NCI-H82 treated with DMSO at 0.1 percent for 48 hours (cell line): Measurements from ENCODE around the gene ZFC3H1.
A peak's percentile ranks its signal among the peaks of the same experiment; 100 is the strongest.
"Not testable (repeated sequence)": the region's sequence is repeated elsewhere in the genome, so short reads cannot be mapped to it uniquely, and the experiment has no call there.

Experiments
- DNase-seq: peaks from one replicate; lab custom pipeline; 2025; ENCODE audit not compliant: unreplicated experiment; lab: John Stamatoyannopoulos, UW

Gene ZFC3H1

DNA sequence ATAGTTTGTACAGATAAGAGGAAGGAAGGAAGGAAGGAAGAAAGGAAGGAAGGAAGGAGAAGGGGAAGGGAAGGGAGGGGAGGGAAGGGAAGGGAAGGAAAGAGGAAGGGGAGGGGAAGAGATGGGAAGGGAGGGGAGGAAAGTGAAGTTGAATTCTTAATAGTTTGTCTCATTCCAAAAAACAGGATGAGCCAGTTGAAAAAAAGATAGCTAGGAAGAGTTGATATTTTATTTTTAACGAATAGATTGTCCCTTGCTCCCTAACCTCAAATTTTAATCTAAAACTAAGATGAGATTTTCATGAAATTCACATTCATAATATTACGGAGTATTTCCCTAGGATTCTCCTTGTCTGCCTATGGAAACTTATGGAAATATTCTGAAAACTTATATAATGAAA lies 80.7 kb downstream of the ZFC3H1 start:
- DNase-seq: no peak

DNA sequence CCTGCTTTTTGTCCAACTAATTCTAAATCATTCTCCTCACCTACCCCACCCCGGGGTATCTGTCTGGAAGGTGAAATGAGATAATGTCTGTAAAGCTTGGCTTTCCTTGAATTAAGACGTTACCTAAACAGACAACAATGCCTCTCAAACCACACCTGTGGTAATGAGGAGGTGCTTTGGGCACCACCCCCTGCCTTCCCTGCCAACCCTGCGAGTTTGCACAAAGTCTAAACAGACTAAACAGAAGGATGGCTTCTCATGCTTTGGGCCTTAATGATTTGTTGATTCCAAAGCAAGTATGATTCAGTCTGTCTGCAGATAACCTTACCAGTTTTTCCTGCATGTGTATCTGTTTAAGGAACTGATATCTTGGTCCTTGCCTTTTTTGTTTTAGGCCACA lies 82.4 kb downstream of the ZFC3H1 start:
- no peak for DNase-seq

DNA sequence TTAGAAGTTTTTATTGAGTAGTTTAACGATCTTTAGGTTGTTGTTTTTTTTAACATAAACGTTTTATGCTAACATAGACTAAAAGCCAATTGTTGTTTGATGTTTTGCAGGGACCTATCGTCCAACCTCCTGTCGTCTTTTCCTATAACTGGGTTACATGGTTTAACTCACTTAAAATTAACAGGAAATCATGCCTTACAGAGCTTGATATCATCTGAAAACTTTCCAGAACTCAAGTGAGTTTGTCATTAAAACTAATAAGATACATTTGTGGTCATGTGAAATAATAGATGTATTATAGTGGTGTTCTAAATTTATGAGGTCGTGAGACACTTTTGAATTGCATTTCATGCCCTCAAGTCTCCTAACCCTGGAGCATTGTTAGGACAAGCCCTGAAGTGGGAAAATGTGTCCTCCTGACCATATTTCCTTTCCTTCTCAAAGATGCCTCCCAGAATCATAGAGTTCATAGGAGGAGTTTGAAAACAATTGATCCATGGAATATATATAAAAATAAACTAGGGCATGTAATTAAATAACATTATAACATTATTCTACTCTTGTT lies 84.9 kb downstream of the ZFC3H1 start:
- DNase-seq: no peak

DNA sequence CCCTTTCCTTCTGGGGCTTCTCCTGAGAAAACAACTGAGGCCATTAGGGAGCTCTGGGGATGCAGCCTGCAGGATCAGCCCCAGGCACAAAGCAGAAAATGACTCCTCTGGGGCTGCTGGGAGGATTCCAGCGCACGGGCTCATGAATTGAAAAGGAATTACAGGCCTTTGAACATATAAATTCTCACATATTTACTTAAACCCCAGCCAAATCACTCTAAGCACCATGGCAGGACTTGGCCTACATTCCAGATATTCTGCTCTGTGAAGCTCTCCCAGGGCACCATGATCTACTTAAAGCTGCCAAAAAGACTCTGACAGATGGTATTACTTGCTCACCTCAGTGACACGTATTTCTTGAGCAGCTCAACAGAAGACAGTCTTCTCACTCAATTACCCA lies 87.2 kb downstream of the ZFC3H1 start:
- DNase-seq: peak; percentile 16

DNA sequence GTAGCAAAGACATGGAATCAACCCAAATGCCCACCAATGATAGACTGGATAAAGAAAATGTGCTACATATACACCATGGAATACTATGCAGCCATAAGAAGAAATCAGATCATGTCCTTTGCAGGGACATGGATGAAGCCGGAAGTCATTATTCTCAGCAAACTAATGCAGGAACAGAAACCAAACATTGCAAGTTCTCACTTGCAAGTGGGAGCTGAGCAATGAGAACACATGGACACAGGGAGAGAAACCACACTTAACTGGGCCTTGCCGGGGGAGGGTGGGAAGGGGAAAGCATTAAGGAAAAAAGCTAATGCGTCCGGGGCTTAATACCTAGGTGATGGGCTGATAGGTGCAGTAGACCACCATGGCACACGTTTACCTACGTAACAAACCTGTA lies 93.8 kb downstream of the ZFC3H1 start:
- not testable (repeated sequence) for DNase-seq

DNA sequence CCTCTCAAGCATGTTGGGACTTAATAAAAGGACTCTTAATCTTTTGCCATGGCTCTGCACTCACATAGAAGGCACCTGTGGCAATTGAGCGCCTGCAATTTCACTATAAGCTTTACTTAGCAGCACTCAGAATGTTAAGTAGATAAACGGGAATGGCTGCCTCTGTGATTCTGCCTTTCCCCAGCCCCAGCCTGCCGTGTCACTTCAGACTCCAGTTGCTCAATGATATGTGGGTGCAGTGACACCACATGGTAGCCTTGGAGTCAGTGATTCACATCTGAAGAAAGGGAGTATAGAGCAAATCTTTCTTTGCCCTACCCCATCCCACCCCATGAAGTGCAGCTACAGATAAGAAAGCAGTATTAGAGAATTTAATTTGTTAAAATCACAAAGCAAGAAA lies 96.1 kb downstream of the ZFC3H1 start:
- no peak for DNase-seq

DNA sequence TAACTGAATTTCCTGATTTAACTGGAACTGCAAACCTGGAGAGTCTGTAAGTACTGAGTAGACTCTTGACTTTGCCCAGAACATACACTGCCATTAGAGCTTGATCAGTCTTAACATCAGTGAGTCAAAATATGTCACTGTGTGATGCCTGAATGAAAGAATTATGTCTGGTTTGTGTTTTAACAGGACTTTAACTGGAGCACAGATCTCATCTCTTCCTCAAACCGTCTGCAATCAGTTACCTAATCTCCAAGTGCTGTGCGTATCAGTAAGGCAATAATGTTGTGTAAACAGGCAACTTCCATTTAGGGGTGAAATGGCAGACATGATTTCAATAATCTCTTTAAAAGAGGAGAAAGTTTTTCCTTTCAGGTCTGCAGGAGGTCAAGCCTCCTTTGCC lies 97.0 kb downstream of the ZFC3H1 start:
- DNase-seq: no peak

DNA sequence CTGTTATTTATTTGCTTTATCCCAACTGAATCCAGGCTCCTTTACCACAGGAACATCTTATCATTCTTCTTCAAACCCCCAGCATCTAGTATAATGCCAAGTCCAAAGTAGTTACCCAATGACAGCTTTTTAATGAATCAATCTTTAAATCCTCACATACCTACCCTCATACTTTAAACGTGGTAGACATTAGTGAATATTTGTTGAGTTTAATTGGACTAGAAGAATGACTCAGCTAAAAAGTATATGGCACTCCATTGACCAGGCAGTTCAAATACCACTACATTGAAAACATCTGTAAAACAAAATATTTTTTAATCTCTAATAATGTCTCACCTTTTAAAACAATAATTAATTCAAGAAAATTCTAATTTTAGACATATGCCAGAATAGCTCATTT lies 98.1 kb downstream of the ZFC3H1 start:
- DNase-seq: no peak

DNA sequence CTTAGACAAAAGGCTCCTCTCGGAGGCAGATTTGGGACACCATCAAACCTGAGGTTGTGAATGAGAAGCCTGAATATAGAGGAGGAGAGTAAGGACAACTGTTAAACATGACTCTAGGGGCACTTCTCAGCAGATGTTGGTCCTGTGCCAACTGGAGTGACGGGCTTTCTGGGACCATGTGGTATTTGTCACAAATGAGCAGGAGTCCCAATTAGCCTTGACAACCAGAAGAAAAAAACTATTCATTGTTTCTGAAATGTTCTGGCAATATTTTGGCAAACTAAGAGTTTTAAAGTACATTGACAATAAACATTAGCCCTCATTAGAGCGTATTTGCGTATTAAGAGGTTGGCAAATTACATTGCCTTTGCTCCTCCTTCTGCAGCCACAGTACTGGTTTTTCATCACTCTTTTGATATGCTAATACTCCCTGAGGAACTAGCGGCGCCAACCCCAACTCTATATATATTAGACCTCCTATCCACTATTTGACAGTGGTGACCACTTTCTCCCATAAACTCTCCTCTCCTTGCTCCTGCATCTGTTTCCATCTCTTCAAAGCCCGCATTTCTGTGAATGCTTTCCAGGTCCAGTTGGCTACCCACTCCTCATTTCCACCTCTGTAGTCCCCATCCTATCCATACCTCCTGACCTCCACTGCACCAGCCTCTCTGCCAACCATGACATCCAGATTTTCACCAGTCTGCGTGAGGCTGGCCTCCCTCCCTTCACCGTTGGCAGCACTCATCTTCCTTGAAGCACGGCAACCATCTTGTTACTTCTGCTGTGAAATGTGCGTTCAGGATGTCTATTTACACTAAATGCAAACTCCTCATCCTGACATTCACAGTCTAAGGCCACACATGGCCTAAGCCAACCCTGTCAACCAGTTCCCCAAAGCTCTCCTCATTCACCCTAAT lies 100.7 kb downstream of the ZFC3H1 start:
- no peak for DNase-seq
